ENCODE data around the gene SENP6.
"Not testable (repeated sequence)": the region's sequence is repeated elsewhere in the genome, so short reads cannot be mapped to it uniquely, and the experiment has no call there.

SENP6 gene, protein sequence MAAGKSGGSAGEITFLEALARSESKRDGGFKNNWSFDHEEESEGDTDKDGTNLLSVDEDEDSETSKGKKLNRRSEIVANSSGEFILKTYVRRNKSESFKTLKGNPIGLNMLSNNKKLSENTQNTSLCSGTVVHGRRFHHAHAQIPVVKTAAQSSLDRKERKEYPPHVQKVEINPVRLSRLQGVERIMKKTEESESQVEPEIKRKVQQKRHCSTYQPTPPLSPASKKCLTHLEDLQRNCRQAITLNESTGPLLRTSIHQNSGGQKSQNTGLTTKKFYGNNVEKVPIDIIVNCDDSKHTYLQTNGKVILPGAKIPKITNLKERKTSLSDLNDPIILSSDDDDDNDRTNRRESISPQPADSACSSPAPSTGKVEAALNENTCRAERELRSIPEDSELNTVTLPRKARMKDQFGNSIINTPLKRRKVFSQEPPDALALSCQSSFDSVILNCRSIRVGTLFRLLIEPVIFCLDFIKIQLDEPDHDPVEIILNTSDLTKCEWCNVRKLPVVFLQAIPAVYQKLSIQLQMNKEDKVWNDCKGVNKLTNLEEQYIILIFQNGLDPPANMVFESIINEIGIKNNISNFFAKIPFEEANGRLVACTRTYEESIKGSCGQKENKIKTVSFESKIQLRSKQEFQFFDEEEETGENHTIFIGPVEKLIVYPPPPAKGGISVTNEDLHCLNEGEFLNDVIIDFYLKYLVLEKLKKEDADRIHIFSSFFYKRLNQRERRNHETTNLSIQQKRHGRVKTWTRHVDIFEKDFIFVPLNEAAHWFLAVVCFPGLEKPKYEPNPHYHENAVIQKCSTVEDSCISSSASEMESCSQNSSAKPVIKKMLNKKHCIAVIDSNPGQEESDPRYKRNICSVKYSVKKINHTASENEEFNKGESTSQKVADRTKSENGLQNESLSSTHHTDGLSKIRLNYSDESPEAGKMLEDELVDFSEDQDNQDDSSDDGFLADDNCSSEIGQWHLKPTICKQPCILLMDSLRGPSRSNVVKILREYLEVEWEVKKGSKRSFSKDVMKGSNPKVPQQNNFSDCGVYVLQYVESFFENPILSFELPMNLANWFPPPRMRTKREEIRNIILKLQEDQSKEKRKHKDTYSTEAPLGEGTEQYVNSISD

DNA sequence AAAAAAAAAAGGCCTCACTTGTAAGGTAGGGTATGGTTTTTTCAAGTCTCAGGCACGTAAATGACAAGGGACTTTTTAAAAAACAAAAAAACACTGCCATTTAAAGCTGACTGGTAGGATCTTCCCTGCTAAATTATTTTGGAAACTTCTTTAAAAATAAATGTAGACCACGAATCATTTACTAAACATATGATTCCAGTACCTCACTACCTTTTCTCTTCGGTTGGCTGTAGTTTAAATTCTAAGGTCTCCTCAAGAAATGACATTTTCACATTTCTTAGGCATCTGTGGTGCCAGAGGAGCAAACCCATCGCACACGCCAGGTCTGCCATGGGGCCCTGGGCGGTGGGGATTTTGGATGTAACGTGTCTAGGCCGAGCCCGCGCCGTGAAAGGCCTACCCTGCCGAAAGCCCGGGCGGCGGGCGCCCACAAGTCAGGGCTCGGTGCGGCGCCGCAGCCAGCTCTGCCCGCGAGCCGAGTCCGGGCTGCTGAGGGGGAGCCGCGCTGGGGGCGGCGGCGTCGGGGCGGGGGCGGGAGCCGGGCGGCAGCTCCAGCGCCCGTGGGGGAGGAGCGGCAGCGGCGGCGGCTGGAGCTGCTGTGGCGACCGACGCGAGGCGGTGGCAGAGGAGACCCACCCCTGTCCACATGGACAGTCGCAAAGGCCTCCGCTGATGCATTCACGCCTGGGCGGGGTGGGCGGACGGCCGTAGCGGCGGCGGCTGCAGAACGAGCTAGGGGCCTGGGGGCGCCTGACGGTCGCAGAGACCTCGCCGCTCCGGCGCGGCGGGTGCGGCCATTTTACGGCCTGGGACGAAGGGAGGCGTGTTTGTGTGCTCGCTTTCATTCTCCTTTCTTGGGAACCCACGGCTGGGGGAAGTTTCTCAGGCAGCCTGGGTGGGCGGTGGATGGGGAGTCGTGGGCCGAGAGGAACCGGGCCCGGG lies at the start of gene SENP6:
TSS of gene SENP6 (plus strand) at position 577 of the 942 bp plus-strand sequence. CDS start 645 bp downstream, outside the sequence.
- DNase-seq (ENCODE audit: low spot score) = peak; percentile 70

DNA sequence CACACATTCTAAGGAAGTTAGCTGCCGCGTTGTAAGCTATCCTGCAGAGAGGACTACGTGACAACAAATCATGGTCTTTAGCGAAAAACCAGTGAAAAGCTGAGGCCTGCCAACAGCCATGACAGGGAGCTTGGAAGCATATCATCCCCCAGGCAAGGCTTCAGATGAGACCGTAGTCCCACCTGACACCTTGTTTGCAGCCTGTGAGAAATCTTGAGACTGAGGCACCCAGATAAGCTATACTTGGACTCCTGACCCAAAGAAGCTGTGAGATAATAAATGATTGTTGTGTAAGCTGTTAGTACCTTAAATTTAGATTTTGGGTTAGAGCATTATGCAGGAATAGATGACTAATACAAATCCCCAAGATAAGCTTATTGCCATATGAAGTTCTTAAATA lies 45.4 kb upstream of the SENP6 start:
- DNase-seq (ENCODE audit: low spot score) = no peak

DNA sequence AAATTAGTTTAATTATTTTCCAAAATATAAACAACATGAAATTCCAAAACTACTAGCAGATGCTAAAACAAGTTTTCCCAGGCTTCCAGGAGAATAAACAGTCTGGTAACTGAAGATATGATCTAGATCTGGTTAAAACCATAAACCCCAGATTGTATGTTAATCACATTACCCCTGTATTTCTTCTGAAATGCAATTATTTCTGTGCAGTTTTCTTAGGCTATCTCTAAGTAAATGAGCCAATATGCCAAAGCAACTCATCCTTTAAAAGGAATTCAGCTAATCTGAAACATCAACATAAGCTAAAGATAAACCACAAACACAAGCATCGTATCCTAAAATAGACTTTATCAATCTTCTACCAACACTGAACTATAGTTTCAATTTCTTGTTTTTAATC lies 44.6 kb upstream of the SENP6 start:
- no peak for DNase-seq (ENCODE audit: low spot score)

DNA sequence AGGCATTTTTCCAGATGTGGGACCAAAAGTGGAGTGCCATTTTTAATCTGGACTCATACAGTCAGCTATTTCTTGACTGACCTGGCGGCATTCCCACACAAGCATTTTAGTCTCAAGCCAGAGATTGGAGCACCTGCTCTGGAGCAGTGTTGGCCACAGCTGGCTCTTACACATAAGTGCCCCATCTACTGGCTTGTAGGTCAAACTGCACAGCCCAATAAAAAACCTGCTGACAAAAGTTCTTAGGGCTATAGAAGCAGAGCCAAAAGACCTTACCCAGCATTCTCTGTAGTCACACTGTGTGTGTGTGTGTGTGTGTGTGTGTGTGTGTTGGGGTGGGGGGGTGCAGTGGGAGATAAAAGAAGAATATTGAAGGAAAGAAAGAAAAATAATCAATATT lies 38.6 kb upstream of the SENP6 start:
- DNase-seq (ENCODE audit: low spot score) = peak; percentile 6

DNA sequence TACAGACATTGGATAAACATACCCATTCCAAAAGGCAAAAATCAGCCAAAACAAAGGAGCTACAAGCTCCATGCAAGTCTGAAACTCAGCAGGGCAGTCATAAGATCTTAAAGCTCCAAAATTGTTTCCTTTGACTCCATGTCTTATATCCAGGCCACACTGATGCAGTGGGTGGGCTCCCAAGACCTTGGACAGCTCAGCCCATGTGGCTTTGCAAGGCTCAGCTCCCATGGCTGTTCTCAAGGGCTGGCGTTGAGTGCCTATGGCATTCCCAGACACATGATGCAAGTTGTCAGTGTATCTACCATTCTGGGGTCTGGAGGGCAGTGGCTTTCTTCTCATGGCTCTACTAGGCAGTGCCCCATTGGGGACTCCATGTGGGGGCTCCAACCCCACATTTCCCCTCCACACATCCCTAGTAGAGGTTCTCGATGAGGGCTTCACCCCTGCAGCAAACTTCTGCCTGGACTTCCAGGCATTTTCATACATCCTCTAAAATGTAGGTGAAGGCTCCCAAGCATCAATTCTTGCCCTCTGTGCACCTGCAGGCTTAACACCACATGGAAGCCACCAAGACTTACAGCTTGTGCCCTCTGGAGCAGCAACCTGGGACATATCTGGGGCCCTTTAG lies 35.4 kb upstream of the SENP6 start:
- DNase-seq (ENCODE audit: low spot score) = no peak

DNA sequence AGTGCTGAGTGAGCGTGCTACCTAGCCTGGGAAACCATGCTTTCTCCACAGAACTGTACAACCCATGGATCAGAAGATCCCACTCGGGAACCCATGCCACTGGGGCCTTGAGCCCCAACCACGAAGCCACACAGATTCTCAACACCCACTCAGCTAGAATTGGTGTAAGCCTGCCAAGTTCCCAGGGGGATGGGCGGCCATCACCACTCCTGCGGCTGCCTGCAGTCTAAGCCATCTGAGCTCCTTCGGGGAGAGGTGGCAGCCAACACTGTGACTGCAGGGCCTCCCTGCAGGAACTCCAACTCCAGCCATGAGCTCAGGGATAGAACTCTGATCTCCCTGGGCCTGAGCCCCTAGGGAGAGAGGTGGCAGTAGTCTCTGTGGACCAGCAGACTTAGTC lies 33.6 kb upstream of the SENP6 start:
- DNase-seq (ENCODE audit: low spot score) = no peak

DNA sequence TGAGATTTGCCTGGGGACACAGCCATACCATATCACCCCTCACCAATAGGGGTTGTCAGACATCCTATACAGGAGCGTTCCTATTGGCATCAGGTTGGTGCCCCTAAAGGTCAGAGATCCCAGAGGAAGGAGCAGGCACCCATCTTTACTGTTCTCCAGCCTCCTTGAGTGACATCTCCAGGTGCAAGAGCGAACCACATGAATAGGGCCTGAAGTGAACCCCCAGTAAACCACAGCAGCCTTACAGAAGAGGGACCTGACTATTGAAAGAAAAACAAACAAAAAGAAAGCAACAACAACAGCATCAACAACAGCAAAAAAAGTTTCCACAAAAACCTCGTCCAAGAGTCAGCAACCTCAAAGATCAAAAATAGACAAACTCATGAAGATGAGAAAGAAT lies 32.7 kb upstream of the SENP6 start:
- DNase-seq (ENCODE audit: low spot score) = no peak

DNA sequence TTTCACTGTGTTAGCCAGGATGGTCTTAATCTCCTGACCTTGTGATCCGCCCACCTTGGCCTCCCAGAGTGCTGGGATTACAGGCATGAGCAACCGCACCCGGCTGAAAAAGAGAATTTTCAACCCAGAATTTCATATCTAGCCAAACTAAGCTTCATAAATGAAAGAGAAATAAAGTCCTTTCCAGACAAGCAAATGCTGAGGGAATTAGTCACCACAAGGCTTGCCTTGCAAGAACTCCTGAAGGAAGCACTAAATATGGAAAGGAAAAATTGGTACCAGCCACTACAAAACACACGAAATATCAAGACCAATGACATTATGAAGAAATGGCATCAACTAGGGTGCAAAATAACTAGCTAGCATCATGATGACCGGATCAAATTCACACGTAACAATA lies 31.0 kb upstream of the SENP6 start:
- not testable (repeated sequence) for DNase-seq (ENCODE audit: low spot score)

DNA sequence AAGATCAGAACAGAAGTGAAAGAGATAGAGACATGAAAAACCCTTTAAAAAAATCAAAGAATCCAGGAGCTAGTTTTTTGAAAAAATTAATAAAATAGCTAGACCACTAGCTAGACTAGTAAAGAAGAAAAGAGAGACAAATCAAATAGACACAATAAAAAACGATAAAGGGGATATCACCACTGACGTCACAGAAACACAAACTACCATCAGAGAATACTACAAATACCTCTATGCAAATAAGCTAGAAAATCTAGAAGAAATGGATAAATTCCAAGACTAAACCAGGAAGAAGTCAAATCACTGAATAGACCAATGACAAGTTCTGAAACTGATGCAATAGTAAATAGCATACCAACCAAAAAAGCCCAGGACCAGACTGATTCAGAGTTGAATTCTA lies 29.6 kb upstream of the SENP6 start:
- DNase-seq (ENCODE audit: low spot score) = no peak

DNA sequence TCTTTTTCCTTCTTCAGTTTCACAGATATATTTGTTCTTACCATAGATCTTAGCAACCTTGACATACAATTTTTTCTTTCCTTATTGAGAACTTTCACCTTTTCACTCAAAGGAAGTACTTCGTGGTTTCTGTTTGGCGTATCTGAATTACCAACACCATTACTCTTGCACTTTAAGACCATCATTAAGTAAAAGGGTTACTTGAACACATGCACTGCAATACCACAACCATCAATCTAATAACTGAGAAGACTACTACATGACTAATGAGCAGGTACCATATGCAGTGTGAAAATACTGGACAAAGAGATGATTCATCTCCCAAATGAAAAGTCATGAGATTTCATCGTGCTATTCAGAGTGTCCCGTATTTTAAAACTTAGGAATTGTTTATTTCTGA lies 21.7 kb upstream of the SENP6 start:
- DNase-seq (ENCODE audit: low spot score) = no peak

DNA sequence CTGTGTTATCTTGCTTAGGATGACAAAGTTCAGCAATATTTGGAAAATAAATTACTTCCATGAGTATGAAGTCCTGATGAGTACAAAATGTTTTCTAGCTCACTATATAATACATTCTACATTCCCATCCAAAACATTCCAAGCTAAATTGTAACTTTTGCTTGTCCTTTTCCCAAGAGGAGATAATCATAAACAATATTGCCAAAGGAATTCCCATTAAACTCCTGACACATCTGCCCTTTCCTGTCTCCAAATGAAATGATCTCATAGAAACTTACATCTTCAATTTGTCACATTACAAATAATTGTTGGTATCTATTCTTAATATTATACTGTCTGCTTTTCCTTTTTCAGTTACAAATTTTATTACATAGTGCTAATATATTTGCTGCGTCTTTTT lies 20.4 kb upstream of the SENP6 start:
- no peak for DNase-seq (ENCODE audit: low spot score)

DNA sequence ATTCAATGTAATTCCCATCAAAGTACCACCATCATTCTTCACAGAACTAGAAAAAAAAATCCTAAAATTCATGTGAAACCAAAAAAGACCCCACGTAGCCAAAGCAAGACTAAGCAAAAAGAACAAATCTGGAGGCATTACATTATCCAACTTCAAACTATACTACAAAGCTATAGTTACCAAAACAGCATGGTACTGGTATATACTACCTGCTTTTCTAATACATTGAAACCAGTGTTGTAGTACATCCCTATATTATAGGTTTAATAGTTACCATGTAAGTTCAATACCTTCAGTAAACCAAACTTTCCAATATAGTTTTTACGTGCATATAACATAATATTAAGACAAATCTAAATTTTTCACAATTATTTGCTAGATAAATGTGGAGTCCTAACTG lies 17.1 kb upstream of the SENP6 start:
- DNase-seq (ENCODE audit: low spot score) = not testable (repeated sequence)

DNA sequence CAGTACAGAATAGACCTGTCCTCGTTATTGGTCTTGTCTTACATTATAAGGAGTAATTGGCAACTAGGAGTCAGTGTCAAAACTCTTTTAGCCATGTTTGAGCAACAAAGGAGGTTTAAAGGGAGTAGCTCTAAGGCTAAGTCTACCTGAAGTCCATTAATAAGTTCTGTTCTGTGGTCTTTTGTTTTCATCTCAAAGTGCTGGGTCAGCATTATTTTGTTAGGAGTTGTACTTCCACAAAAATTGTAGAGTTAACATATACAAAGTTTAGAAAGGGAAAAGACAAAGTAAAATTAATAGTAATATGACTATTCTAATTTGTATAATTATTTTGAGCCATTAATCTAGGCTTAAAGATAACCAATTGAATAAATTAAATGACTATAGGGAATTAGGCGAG lies 12.7 kb upstream of the SENP6 start:
- DNase-seq (ENCODE audit: low spot score) = no peak

DNA sequence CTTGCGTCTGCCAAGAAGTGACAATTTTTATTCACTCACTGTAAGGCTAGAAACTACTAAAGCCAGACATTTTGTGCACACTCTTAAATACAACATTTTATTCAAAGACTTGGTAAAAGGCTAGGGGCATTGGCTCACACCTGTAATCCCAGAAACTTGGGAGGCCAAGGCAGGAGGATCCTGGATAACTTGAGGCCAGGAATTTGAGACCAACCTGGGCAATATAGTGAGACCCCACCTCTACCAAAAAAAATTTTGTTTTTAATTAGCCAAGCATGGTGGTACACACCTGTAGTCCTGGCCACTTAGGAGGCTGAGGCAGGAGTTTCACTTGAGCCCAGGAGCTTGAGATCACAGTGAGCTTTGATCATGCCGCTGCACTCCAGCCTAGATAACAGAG lies 11.3 kb upstream of the SENP6 start:
- no peak for DNase-seq (ENCODE audit: low spot score)

DNA sequence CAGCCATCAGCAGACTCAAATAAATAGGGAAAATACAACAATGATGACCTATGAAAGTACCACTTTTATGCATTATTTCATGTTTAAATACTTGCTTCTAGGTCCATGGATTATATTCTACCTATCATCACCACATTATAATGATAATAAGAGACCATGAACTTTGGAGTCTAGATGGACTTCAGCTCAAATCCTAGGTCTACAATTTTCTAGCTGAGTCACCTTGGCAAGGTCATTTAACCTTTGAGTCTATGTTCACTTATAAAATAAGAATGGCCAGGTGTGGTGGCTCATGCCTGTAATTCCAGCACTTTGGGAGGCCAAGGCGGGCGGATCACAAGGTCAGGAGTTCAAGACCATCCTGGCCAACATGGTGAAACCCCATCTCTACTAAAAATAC lies 5.3 kb upstream of the SENP6 start:
- not testable (repeated sequence) for DNase-seq (ENCODE audit: low spot score)

DNA sequence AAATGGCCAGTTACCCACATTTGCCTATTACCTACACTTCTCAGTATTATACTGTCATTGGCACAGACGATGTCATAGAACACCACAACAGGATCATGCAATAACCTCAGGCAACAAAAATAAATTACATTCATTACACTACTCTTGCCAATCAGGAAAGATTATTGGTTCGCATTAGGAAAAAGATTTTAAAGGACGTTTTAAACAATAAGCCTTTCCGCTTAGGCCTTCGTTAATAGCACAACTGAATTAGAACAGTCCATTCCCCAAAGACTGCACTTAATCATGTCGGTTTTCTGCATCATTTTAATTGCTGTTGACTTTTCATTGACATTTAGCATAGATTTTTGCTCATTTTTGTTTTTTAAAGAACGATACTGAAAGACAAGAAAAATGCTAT lies 912 bp upstream of the SENP6 start:
- no peak for DNase-seq (ENCODE audit: low spot score)

DNA sequence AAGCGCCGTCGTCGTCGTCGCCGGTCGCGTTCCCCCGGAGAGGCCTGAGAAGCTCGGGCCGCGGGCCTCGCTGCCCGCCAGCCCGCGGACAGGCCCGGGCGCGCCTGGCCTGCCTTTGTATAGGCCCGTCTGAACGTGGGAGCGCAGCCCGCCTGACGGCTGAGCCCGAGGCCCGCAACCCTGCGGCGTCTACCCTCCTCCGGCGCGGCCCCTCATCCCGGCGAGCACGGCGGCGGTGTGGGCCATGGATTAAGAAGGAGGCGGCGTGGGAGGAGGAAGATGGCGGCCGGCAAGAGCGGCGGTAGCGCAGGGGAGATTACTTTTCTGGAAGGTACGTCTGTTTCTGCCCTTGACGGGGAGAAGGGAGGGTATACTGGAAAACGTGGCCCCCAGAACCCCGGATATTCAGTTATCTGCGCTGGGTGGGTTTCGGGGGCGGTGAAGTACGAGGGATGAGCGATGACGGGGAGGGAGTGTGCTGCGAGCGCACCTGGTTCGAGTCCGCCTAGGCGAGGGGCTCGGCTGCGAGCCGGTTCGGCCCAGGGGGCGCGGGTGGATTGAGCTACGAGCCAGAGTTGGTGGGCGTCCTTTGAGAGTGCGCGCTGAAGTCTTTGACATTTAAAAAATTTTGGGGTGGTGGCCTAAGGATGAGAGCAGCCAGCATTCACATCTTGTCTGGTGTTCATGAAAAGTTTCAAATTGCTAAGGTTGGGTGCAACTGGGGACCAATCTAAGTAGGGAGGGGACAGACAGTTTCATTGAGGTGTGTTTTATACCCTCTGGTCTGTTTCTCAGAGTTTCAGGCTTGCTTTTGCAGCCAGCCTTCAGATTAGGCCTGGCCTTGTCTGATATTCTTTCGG lies 796 bp downstream of the SENP6 start:
- DNase-seq (ENCODE audit: low spot score) = peak; percentile 48

DNA sequence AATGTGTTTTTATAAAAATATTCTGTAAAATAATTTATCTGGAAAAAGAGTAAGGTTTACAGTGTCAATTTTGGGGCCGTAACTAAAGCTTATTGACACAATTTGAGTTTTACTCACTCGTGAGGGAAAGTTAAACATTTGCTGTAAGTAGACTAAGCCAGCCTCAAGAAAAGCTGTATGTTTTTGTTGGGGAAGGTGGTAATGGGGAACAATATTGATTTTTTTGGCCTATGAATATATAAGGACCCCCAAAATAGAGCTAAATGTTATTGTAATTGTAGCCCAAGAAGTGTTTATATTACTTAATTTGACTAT lies 1.4 kb downstream of the SENP6 start:
- DNase-seq (ENCODE audit: low spot score) = no peak

DNA sequence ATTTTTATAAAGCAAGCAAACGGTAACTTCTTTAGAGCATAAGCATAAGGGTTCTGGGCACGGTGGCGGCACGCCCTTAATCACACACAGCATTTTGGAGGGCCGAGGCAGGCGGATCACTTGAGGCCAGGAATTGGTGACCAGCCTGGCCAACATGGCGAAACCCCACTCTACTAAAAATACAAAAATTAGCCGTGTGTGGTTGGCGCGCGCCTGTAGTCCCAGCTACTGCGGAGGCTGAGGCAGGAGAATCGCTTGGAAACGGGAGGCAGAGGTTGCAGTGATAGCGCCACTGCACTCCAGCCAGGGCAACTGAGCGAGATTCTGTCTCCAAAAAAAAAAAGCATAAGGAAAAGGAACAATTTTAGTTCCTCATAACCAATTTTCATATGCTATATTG lies 2.6 kb downstream of the SENP6 start:
- DNase-seq (ENCODE audit: low spot score) = no peak

DNA sequence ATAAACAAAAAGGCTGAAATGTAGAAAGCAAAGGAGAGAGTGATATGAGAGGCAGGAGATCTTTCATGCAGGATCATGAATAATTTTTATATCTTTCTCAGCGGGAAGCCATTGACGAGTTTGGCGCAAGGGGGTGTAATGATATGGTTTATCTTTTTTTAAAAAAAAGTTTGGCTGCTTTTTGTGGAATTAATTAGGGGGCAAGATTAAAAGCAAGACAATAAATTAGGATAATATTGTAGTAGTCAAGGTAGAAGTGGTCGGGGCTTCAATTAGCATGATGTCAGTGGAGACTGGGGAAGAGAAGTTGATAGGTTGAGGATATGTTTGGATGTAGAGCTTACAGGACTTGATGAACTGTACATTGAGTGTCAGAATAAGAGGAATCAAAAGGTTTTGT lies 4.0 kb downstream of the SENP6 start:
- no peak for DNase-seq (ENCODE audit: low spot score)

Data from CD4-positive, alpha-beta T cell treated with Interleukin-15 for 4 hours (primary cell).